ENCODE data around the gene CARF. TPM values are rescaled to one million over a fixed set of nuclear protein-coding genes. Genes with fewer than 3 reads are reported as not detected.
"Not testable (repeated sequence)": the region's sequence is repeated elsewhere in the genome, so short reads cannot be mapped to it uniquely, and the experiment has no call there.

The CARF gene
- total RNA-seq, 1 experiment from 2014 or later, result 4.9 TPM

GRCh38 chr2:202910698-202911097 is 1.4 kb upstream of the CARF start:
- Mint-ChIP-seq H3K4me1 (ENCODE audit: low read depth, unreplicated experiment) (peaks cover 12% of the 10 kb centered on the region), H3K27me3 (ENCODE audit: insufficient read depth, unreplicated experiment) (no peaks in the 10 kb centered on the region), H3K36me3 (ENCODE audit: insufficient read depth, unreplicated experiment) (peaks cover 27% of the 10 kb centered on the region), H3K27ac (ENCODE audit: unreplicated experiment) (peak overlapping the region; percentile 92), H3K9me3 (ENCODE audit: unreplicated experiment) (peaks cover 4% of the 10 kb centered on the region), H3K4me3 (ENCODE audit: unreplicated experiment) (peak overlapping the region; percentile 97)
- 0 out of 2 replicates have a peak, but pooled peaks cover 8% of the 10 kb centered on the region for H3K4me1 ChIP-seq
- BruUV-seq (replicated peaks), result no TSS peak
- intact Hi-C loops (cut with micrococcal nuclease; ENCODE audit: unreplicated experiment), result loop anchor here (1.0 to 10.0 kb wide), 4 partner anchors 92 to 327 kb away; partner anchors contain the start of genes CYP20A1 and NBEAL1
- DNase-seq, result no peak
- POLR2A ChIA-PET, result interaction anchor here (0.6 to 1.3 kb wide), 3 partner anchors 40 to 104 kb away, joined by 3 to 6 read pairs (median 4); partner anchors contain the start of gene NBEAL1
- CTCF ChIA-PET, result no interaction called here
- TF ChIP-seq CTCF (IDR thresholded peaks at IDR 0.05; ENCODE audit: insufficient read depth in 1 of 2, low read depth in 1 of 2, low read length in 1 of 2, severe bottlenecking in 1 of 2, unreplicated experiment in 1 of 2), result no peak
- no peaks in the 10 kb centered on the region for H3K27me3 ChIP-seq (replicated peaks; ENCODE audit: control insufficient read depth, insufficient read depth, low read length)
- peak overlapping the region; percentile 55 for H3K4me3 ChIP-seq (ENCODE audit: low read depth, low read length)
- H3K36me3 ChIP-seq (ENCODE audit: control insufficient read depth, insufficient read depth, low read length), result peaks cover 2% of the 10 kb centered on the region; the same call in 1 of the 2 replicates
- H3K9me3 ChIP-seq, result no peaks in the 10 kb centered on the region

GRCh38 chr2:202911203-202911511 is 918 bp upstream of the CARF start:
- peak overlapping the region; percentile 97 for H3K4me3 Mint-ChIP-seq (ENCODE audit: unreplicated experiment)
- H3K27me3 Mint-ChIP-seq (ENCODE audit: insufficient read depth, unreplicated experiment), result no peaks in the 10 kb centered on the region
- no peaks in the 10 kb centered on the region for H3K27me3 ChIP-seq (replicated peaks; ENCODE audit: control insufficient read depth, insufficient read depth, low read length)
- peak overlapping the region; percentile 92 for H3K27ac Mint-ChIP-seq (ENCODE audit: unreplicated experiment)
- H3K9me3 ChIP-seq, result no peaks in the 10 kb centered on the region
- no peak for TF ChIP-seq CTCF (IDR thresholded peaks at IDR 0.05; ENCODE audit: insufficient read depth in 1 of 2, low read depth in 1 of 2, low read length in 1 of 2, severe bottlenecking in 1 of 2, unreplicated experiment in 1 of 2)
- intact Hi-C loops (cut with micrococcal nuclease; ENCODE audit: unreplicated experiment), result loop anchor here (1.0 to 10.0 kb wide), 4 partner anchors 91 to 326 kb away; partner anchors contain the start of genes CYP20A1 and NBEAL1
- peaks cover 23% of the 10 kb centered on the region for H3K36me3 Mint-ChIP-seq (ENCODE audit: insufficient read depth, unreplicated experiment)
- H3K4me3 ChIP-seq (ENCODE audit: low read depth, low read length), result peak overlapping the region; percentile 55
- no peaks in the 10 kb centered on the region for H3K9me3 Mint-ChIP-seq (ENCODE audit: unreplicated experiment)
- BruUV-seq (replicated peaks), result no TSS peak
- 0 out of 2 replicates have a peak, but pooled peaks cover 8% of the 10 kb centered on the region for H3K4me1 ChIP-seq
- ChIA-PET POLR2A (interaction anchor here (0.6 to 1.3 kb wide), 4 partner anchors 40 to 151 kb away, joined by 3 to 6 read pairs (median 4); partner anchors contain the start of gene NBEAL1), CTCF (no interaction called here)
- peaks cover 12% of the 10 kb centered on the region for H3K4me1 Mint-ChIP-seq (ENCODE audit: low read depth, unreplicated experiment)
- DNase-seq, result no peak
- H3K36me3 ChIP-seq (ENCODE audit: control insufficient read depth, insufficient read depth, low read length), result peaks cover 2% of the 10 kb centered on the region; the same call in 1 of the 2 replicates

GRCh38 chr2:202912342-202913201 is 497 bp downstream of the CARF start:
- H3K4me1 ChIP-seq; H3K9me3 Mint-ChIP-seq (ENCODE audit: unreplicated experiment); H3K27me3 ChIP-seq (replicated peaks; ENCODE audit: control insufficient read depth, insufficient read depth, low read length); BruUV-seq (replicated peaks); H3K27me3 Mint-ChIP-seq (ENCODE audit: insufficient read depth, unreplicated experiment); H3K36me3 ChIP-seq (ENCODE audit: control insufficient read depth, insufficient read depth, low read length); H3K36me3 Mint-ChIP-seq (ENCODE audit: insufficient read depth, unreplicated experiment); CTCF ChIA-PET; H3K9me3 ChIP-seq: not testable (repeated sequence)
- peak in 1 of 2 experiments; percentile 34 for DNase-seq
- POLR2A ChIA-PET, result interaction anchor here (1.3 kb wide), 1 partner anchor 42 kb away, joined by 4 read pairs; no protein-coding TSS in a partner anchor
- Mint-ChIP-seq H3K4me3 (ENCODE audit: unreplicated experiment) (peak overlapping the region; percentile 97), H3K27ac (ENCODE audit: unreplicated experiment) (peak overlapping the region; percentile 92), H3K4me1 (ENCODE audit: low read depth, unreplicated experiment) (peaks cover 12% of the 10 kb centered on the region)
- intact Hi-C loops (cut with micrococcal nuclease; ENCODE audit: unreplicated experiment), result loop anchor here (5.0 to 10.0 kb wide), 2 partner anchors 182 to 325 kb away; partner anchors contain the start of gene CYP20A1
- peak overlapping the region; percentile 55 for H3K4me3 ChIP-seq (ENCODE audit: low read depth, low read length)
